GDM1 (cell line): Measurements from ENCODE around the gene HPN.
"Not testable (repeated sequence)": the region's sequence is repeated elsewhere in the genome, so short reads cannot be mapped to it uniquely, and the experiment has no call there.

Experiments
- DNase-seq: peaks from one replicate; lab custom pipeline; 2025; lab: John Stamatoyannopoulos, UW

HPN gene

DNA sequence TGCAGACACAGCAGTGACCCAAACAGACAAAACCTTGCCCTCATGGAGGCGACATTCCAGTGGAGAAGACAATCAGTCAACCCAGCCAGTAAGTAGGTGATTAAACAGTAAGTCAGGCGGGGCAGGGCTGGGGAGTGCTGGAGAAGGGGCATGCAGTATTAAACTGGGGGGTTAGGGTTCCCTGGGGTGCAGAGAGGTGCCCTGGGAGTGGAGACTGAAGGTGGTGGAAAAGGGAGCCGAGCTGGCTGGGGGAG is 42.9 kb downstream of the HPN start:
- DNase-seq = no peak

DNA sequence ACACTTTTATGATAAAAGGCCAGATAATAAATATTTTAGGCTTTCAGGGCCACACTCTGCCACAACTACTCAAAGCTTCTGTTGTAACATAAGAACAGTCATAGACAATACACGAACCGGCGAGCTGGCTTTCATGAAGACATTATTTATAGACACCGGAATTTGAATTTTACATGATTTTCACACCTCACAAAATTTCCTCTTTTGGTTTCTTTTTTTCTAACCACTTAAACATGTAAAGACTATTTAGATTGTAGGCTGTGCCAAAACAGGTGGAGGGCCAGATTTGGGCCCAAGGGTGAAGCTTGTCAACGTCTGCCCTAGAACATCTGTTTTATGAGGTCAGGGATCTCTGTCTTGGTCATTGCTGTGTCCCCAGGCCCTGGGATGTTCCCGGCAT is 44.4 kb downstream of the HPN start:
- no peak for DNase-seq

DNA sequence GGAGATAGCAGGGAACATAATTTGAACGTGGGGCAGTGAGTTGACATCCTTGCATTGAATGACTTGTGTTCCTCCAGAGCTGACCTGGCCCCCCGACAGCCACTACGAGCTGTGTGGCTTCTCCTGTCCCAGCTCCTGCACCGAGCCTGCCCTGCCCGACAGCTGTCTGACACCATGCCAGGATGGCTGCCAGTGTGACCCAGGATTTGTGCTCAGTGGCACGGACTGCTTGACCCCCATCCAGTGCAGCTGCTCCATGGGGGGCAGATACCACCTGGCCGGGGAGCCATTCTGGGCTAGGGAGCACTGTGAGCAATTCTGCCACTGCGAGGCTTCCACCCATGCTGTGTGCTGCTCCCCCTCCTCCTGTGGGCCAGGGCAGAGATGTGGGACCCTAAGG is 44.9 kb downstream of the HPN start:
- DNase-seq = no peak

DNA sequence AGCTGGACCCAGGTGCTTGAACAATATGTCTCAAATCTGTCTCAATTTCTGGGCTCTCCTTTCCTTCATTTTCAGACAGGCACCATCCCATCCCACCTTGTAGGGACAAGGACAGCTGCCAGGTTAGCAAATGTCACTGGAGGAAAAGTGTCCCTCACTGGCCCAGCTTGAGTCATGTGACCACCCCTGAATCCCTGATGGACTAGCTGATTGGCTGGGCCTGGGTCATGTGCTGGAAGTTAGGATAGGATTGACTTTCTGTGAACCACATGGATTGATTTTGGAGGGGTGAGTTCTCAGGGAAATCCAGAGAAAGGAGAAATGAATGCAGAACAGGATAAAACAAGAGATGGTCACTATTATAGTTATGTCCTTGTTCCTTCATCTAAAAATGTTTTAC is 45.9 kb downstream of the HPN start:
- DNase-seq = no peak

DNA sequence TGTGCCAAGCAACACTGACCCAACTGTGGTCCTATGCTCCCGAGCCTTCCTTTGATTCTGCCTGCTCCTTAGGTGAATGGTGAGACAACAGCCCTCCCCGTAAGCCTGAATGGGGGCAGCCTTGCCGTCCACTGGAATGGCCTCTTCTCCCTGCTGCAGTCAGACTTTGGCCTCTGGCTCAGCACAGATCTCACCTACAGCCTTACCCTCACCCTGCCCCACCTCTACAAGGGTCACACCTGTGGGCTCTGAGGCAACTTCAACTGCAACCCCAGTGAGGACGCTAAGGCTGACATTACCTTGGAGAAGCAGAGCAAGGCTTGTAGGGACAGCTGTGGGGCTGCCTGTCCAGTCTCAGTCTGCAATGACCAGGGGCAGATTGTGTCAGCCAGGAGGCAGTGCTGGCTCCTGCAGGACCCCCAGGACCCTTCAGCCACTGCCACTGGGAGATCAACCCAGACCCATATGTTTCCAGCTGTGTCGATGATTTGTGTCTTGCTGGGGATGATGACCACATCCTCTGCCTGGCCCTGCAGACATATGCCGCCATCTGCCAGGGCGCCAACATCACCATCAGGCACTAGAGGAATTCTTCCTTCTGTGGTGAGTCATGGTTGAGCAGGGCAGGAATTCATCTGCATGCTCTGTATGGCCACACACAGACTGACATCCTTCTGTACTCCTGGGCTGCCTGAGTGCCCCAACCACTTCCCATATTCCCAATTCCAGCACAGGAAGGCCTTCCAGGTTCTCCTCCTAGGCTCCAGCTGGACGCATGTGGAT is 46.8 kb downstream of the HPN start:
- DNase-seq = no peak

DNA sequence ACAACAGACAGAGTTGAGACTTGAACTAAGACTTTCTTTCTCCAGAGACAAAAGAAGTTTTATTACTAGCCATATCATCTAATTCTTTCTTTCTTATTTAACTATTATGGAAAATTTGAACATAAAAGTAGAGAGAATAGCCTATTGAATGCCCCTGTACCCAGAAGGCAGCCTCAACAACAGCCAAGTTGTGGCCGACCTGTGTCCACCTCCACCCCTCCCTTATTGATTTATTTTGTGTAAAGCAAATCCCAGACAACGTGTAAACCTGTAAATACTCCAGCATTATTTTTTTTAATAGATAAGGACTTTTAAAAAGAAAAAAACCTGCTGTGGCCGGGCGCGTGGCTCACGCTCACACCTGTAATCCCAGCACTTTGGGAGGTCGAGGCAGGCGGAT is 48.0 kb downstream of the HPN start:
- DNase-seq = no peak

DNA sequence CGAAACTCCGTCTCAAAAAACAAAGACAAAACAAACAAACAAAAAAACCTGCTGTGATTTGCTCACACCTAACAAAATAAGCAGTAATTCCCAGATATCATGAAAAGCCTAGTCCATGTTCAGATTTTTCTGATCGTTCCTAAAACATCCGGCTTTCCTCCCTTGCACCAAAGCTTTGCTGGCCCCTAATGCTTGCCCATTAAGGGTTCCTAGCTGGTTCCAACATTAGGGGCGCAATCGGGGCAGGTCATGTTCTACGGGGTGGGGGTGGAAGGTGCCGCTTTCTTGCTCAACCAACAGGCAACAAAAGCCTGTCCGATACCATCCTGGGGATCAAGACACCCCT is 48.6 kb downstream of the HPN start:
- DNase-seq = no peak

DNA sequence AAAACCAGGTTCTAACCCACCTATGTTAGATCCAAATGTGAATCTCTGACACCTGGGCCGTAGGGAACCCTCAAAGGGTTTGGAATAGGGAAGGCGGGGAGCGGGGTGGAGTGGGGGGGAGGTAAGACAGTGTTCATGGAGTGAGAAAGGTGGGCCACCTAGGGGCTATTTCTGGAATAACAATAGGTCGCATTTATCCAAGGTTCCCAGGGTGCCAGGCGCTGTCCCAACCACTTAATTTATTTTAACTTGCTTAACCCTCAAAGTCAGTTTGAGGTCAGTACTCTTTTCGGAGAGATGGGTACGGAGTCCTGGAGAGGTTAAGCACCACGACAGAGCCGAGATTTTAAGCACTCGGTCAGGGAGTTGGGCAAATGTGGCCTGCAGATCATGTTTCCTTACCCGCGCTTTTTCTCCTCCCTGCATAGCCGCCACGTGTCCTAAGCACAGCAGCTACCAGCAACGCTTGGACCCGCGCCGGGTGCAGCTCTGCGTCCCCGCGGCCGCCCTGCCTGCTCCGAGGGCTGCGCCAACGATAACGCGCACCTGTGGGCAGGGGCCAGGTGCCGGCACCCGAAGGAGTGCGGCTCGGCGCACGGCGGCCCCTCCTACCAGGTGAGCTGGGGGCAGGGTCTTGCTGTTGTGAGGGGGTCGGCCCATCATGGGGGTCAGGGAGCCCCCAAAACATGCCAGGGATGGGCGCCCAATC is 49.1 kb downstream of the HPN start:
- no peak for DNase-seq

DNA sequence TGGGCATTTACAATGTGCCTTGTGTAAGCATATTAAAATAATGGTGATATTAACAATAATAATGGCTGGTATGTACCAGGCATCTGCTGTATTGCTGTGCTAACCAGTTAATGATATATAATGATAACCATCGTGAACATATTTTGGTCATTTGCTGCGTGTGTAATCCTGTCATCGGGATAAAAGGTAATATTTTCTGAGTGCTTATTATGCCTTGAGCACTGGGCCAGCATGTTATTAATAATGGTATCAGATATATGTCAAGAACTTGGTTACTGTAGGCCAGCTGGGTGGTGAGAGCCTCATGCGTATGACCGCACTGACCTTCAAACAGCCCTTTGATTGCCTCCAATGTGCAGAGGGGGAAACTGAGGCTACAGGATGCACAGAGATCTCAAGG is 51.9 kb downstream of the HPN start:
- no peak for DNase-seq

DNA sequence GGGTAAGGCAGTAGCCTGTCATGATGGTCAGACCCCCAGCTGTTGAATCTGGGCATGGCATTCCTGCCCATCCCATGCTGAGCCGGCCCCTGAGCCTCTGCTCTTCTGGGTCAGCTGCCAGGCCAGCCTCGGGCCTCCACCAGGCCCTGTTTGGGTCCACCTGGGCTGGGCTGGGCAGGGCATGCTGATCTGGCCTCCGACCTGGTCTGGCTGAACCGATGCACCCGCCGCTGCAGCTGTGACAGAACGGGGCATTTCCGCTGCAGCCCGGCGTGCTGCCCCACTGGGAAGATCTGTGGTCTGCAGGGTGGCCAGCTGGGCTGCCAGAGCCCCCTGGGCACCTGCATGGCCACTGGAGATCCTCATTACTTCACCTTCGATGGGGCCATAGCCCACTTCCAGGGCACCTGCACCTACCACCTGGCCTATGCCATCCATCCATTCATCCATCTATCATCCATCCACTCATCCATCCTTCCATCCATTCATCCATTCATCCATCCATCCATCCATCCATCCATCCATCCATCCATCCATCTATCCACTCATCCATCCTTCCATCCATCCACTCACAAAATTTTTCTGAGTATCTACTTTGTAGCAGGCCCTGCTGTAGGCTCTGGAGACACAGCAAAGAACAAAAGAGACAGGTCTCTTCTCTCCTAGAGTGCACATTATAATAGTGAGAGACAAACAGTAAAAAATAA is 52.6 kb downstream of the HPN start:
- DNase-seq = no peak

DNA sequence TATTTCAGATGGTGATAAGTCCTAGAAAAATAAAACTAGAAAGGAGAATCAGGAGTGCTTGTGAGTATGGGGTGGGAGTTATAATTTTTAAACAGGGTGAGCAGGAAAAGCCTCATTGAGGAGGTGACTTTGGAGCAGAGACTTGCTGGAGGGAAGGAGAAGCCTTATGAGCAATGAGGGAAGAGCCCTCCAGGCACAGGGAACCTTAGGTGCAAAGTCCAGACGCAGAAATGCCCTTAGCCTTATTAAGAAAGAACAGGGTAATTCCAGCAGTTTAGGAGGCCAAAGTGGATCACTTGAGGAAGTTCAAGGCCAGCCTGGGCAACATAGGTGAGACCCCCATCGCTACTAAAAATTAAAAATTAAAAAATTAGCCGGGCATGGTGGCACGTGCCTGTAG is 53.1 kb downstream of the HPN start:
- DNase-seq = no peak

DNA sequence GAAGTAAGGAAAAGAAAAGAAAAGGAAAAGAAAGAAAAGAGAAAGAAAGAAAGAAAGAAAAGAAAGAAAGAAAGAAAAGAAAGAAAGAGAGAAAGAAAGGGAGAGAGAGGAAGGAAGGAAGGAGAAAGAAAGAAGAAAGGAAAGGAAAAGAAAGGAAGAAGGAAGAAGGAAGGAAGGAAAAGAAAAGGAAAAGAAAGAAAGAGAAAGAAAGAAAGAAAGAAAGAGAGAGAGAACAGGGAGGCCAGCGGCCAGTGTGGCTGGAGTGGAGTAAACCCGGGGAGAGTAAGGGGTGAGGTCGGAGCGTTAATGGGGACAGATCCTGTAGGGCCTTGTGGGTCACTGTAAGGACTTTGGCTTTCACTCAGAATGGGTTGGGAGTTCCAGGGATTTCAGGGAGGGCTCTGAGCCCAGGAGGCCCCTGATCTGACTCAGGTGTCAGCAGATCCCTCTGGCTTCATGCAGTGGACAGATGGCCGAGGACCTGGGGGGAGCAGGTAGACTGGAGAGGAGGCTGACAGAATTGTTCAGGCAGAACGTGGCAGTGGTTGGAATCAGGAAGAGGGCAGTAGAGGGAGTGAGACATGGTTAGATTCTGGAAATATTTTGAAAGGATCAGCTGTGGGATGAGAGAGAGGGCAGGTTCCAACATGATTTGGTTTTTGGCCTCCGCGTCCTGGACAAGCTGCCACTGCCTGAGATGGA is 54.3 kb downstream of the HPN start:
- no peak for DNase-seq

DNA sequence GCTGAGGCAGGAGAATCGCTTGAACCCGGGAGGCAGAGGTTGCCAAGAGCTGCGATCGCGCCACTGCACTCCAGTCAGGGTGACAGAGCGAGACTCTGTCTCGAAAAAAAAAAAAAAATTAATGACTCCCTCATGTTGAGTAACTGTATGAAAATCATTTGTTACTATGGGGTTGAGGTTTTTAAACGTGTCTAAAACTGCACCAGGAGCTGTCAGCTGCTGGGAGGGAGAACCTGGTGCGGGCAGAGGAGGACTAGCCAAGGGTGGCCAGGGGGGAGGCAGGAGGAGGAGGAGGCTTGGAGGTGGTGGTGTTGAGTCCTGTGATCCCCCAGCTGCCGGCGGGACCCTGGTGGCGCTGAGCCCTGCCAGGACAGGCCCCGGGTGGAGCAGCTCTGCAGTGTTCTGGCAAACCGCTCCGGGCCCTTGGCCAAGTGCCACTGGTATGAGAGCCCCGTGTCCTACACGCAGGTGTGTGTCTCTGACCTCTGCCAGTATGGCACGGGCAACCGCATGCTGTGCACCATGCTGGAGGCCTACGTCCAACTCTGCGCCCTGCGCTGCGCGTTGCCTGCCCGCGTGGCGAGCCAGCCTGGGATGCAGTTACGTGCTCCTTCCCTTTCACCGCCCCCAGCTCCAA is 57.0 kb downstream of the HPN start:
- DNase-seq = no peak

DNA sequence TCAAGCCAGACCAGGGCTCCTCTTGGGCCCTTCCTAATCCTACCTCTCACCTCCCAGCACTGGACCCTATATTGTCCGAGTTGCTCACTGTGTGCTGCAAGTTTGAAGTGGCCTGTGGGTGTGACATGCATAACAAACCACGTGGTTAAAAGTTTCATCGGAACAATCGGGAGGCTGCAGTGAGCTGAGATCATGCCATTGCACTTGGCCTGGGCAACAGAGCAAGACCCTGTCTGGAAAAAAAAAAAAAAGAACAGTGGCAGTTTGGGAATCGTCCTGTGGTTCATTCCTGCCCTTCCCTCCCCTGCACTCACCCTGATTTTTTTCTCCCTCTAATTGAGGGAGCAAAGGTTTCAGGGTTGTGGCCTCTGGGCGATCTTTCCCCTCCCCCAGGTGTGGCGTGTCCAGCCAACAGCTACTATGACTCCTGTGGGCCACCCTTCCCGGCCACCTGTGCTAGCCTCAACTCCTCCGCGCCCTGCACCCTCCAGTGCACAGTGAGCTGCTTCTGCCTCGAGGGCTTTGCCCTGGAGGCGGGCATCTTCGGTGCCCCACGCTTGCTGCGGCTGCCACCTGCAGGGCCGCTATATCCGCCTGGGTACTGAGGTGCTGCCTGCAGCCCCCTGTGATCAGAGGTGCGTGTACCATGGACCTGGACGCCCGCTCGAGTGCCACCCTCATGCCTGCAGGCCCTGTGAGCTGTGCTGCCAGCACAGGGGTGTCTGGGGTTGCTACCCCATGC is 57.8 kb downstream of the HPN start:
- no peak for DNase-seq

DNA sequence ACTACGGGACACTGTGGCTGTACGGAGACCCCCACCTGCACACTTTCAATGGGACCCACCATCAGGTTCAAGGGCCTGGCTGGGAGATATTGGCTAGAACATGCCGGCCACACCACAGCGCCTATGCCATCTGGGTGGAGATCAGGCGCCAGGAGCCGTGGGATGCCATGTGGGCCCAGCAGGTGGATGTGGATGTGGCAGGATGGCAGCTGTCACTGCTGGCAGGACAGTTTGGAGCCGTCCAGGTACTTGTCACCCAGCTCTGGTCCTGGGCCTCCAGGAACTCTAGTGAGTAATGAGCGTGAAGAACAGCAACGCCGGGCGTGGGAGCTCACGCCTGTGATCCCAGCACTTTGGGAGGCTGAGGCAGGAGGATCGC is 58.4 kb downstream of the HPN start:
- no peak for DNase-seq

DNA sequence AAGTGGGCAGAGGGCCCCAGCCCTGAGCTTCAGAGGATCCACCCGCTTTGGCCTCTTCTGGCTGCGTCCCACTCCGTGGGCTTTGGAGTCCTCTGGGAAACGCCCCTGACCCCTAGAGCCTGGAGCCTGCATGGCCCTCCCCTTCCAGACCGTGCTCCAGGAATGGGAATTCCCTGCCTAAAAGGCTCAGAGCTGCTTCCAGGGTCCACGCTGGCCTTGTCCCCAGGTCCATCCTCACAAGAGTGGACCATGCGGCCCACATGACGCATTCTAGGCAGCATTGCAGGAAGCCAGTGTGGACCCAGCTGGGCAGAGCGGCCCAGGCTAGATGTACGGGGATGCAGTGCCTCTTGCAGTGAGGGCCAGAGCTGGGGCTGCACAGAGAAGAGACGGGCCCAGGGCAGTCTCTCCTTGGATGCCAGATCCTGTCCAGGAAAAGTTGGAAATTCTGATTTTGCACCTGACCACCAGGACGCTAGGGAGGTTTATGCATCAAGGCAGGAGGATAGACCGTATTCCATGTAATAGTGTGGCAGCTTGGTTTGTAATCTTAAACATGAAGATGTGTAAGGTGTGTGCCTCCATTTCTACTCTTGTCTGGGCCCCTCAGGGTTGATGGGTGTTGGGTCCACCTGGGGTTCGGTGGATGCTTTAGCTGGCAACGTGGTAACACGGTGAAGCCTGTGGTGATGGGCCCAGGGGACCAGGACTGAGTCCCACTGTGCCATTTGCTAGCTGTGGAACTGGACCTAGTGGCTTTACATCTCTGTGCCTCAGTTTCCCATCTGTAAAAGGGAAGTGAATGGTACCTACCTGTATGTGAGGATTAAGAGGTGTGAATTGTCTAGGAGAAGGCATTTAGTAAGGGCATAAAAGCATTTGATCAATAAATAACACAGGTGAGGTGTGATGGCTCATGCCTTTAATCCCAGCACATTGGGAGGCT is 59.3 kb downstream of the HPN start:
- DNase-seq = no peak

DNA sequence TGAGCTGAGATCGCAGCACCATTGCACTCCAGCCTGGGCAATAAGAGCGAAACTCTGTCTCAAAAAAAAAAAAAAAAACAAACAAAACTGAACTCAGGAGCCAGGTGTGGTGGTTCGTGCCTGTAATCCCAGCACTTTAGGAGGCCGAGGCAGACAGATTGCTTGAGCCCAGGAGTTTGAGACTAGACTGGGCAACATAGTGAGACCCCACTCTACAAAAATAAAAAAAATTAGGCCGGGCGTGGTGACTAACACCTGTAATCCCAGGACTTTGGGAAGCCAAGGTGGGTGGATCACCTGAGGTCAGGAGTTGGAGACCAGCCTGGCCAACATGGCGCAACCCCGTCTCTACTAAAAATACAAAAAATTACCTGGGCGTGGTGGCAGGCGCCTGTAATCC is 60.4 kb downstream of the HPN start:
- DNase-seq = not testable (repeated sequence)

DNA sequence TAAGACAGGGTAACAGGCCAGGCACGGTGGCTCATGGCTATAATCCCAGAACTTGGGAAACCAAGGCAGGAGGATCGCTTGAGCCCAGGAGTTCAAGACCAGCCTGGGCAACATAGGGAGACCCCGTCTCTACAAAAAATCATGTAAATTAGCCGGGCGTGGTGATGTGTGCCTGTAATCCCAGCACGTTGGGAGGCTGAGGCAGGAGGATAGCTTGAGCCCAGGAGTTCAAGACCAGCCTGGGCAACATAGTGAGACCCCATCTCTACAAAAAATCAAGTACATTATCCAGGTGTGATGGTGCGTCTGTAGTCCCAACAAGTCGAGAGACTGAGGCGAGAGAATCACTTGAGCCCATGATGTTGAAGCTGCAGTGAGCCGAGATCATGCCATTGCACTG is 62.1 kb downstream of the HPN start:
- not testable (repeated sequence) for DNase-seq

DNA sequence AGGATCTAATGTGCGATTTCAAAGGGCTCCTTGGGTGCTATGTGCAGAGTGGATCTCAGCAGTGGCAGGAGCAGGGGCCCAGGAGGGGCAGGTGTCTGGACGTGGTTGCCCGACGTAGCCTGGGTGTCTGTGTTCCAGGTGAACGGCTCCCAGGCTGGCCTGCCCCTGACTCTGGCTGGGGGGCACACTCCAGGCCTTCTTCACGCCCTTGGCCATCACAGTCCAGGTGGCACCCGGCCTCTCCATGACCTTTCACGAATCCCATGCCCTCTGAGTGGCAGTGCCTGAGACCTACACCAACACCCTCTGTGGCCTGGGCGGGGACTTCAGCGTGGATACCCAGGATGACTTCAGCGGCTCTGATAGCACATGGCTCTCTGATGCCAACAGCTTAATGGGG is 62.8 kb downstream of the HPN start:
- no peak for DNase-seq

DNA sequence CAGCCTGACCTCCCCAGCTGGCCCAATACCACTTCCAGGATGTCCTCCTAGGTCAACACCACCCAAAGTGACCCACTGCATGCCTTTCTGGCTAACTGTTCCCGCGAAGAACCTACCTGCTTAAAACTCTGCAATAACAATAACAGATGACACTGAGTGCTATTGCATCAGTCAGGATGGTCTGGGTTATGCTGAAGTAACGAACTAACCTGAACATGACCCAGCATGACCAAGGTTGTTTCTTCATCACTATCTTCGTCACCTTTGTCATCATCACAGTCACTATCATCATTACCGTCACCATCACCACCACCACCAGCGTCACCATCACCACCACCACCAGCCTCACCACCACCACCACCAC is 63.5 kb downstream of the HPN start:
- no peak for DNase-seq
